DOHH2 (cell line): ENCODE results near the gene PARVB.

Experiments
- CTCF ChIP-seq: fragments of 200-600 bp; sonication (generic); IDR thresholded peaks from one replicate; pipeline ENCODE4 v1.5.1; 2014; ENCODE audit warnings: antibody characterized with exemption, mild to moderate bottlenecking, low read depth, low read length; ENCODE audit not compliant: poor library complexity, severe bottlenecking
- EZH2phosphoT487 ChIP-seq: fragments of 200-600 bp; sonication (generic); IDR thresholded peaks from 2 replicates; pipeline ENCODE4 v1.6.1; 2017; ENCODE audit warnings: borderline replicate concordance, mild to moderate bottlenecking, antibody characterized with exemption, low read length, moderate library complexity, mixed read lengths

- TF ChIP-seq CTCF = no peak
- no peak for TF ChIP-seq EZH2phosphoT487
These were observed 197.8 kb downstream of the PARVB start for GRCh38 chr22:44221710-44222475.
